Parathyroid adenoma (tissue), 2 donors: Measurements from ENCODE around the gene FAAP100.
A peak's percentile ranks its signal among the peaks of the same experiment; 100 is the strongest.

Experiments
- H2AFZ ChIP-seq: fragments of 300-600 bp; sonication (generic); one replicate; pipeline ENCODE4 v1.7.0; 2017; ENCODE audit warnings: antibody characterized with exemption, mild to moderate bottlenecking
- H3K27ac ChIP-seq: fragments of 300-600 bp; sonication (generic); one replicate; pipeline ENCODE4 v1.7.0; 2017
- H3K27me3 ChIP-seq: fragments of 300-600 bp; sonication (generic); one replicate; pipeline ENCODE4 v1.7.0; 2017; ENCODE audit warnings: low read length; ENCODE audit not compliant: control insufficient read depth, insufficient read depth
- H3K36me3 ChIP-seq: fragments of 300-600 bp; sonication (generic); one replicate; pipeline ENCODE4 v1.7.0; 2017; ENCODE audit warnings: low read length; ENCODE audit not compliant: control insufficient read depth, insufficient read depth
- H3K4me1 ChIP-seq: fragments of 300-600 bp; sonication (generic); one replicate; pipeline ENCODE4 v1.7.0; 2017; ENCODE audit warnings: control low read depth
- H3K4me2 ChIP-seq: fragments of 300-600 bp; sonication (generic); one replicate; pipeline ENCODE4 v1.7.0; 2017; ENCODE audit warnings: low read length
- H3K4me3 ChIP-seq: fragments of 300-600 bp; sonication (generic); one replicate; pipeline ENCODE4 v1.7.0; 2017; ENCODE audit warnings: low read depth, low read length
- H3K79me2 ChIP-seq: fragments of 300-600 bp; sonication (generic); one replicate; pipeline ENCODE4 v1.7.0; 2017; ENCODE audit warnings: control low read depth
- H3K9ac ChIP-seq: fragments of 300-600 bp; sonication (generic); one replicate; pipeline ENCODE4 v1.7.0; 2017; ENCODE audit warnings: mild to moderate bottlenecking
- H3K9me3 ChIP-seq: fragments of 300-600 bp; sonication (generic); one replicate; pipeline ENCODE4 v1.7.0; 2017; ENCODE audit warnings: low read length; ENCODE audit not compliant: control insufficient read depth
- CTCF ChIP-seq: fragments of 300-600 bp; sonication (generic); IDR thresholded peaks from one replicate; pipeline ENCODE4 v1.7.0; 2017; ENCODE audit warnings: antibody characterized with exemption, mild to moderate bottlenecking
- donor health status: primary hyperparathyroidism.

FAAP100 gene

GRCh38 chr17:81553018-81553615, 964 bp upstream of the FAAP100 start:
- Histone ChIP-seq H3K79me2 (no peaks in the 10 kb centered on the region), H2AFZ (peak overlapping the region; percentile 94), H3K36me3 (no peaks in the 10 kb centered on the region), H3K9ac (no peak overlapping the region), H3K9me3 (no peaks in the 10 kb centered on the region), H3K4me3 (peak overlapping the region; percentile 89), H3K27me3 (no peaks in the 10 kb centered on the region), H3K27ac (peak overlapping the region; percentile 70), H3K4me1 (no peaks in the 10 kb centered on the region), H3K4me2 (peak overlapping the region; percentile 96)
- peak; percentile 8 for TF ChIP-seq CTCF

GRCh38 chr17:81551458-81552243, 502 bp downstream of the FAAP100 start:
- H3K9ac ChIP-seq = peak overlapping the region; percentile 35
- H3K27me3 ChIP-seq = no peaks in the 10 kb centered on the region
- H3K4me3 ChIP-seq = peak overlapping the region; percentile 89
- H3K4me2 ChIP-seq = peak overlapping the region; percentile 96
- peak overlapping the region; percentile 70 for H3K27ac ChIP-seq
- peak overlapping the region; percentile 94 for H2AFZ ChIP-seq
- H3K4me1 ChIP-seq = no peaks in the 10 kb centered on the region
- H3K79me2 ChIP-seq = no peaks in the 10 kb centered on the region
- no peak for TF ChIP-seq CTCF
- no peaks in the 10 kb centered on the region for H3K9me3 ChIP-seq
- no peaks in the 10 kb centered on the region for H3K36me3 ChIP-seq

- H3K27ac ChIP-seq = no peak overlapping the region
- H3K9ac ChIP-seq = no peak overlapping the region
- H3K4me2 ChIP-seq = peak overlapping the region; percentile 96
- H2AFZ ChIP-seq = peak overlapping the region; percentile 94
- TF ChIP-seq CTCF = no peak
- H3K27me3 ChIP-seq = no peaks in the 10 kb centered on the region
- H3K36me3 ChIP-seq = no peaks in the 10 kb centered on the region
- no peaks in the 10 kb centered on the region for H3K79me2 ChIP-seq
- H3K4me3 ChIP-seq = peak overlapping the region; percentile 89
- no peaks in the 10 kb centered on the region for H3K9me3 ChIP-seq
- H3K4me1 ChIP-seq = no peaks in the 10 kb centered on the region
These were observed 1.2 kb downstream of the FAAP100 start for GRCh38 chr17:81550830-81551457.

- Histone ChIP-seq H3K27me3 (no peaks in the 10 kb centered on the region), H3K27ac (no peak overlapping the region), H3K4me2 (no peak overlapping the region), H3K9me3 (no peaks in the 10 kb centered on the region), H3K4me1 (no peaks in the 10 kb centered on the region), H3K4me3 (no peak overlapping the region), H3K36me3 (no peaks in the 10 kb centered on the region), H3K79me2 (no peaks in the 10 kb centered on the region), H3K9ac (no peak overlapping the region), H2AFZ (no peak overlapping the region)
- TF ChIP-seq CTCF = no peak
These were observed 1.9 kb downstream of the FAAP100 start for GRCh38 chr17:81550285-81550684.
